ENCODE results near the gene ZBTB5. TPM values are rescaled to one million over a fixed set of nuclear protein-coding genes. Genes with fewer than 3 reads are reported as not detected.

ZBTB5 gene
- total and polyA plus RNA-seq, 2 of the 13 experiments (the other 11 are each of a cell fraction or from before 2014, with no cell fraction given) = 12.5 to 20.5 TPM

- TF ChIP-seq PCBP1 (IDR thresholded peaks at IDR 0.05; ENCODE audit: borderline replicate concordance, low read depth, low read length) (no peak), EHMT2 (IDR thresholded peaks at IDR 0.05; ENCODE audit: borderline replicate concordance, low read depth, low read length) (no peak), NCOA2 (CRISPR knock-in tag; IDR thresholded peaks at IDR 0.05) (peak; percentile 34; the same call in 1 of the 2 replicates), KLF6 (CRISPR knock-in tag; IDR thresholded peaks at IDR 0.05) (no peak), ZNF672 (CRISPR knock-in tag; IDR thresholded peaks at IDR 0.05) (no peak), HCFC1 (IDR thresholded peaks at IDR 0.05; ENCODE audit: low read depth, low read length) (no peak), FOXP4 (CRISPR knock-in tag; IDR thresholded peaks at IDR 0.05) (peak; percentile 45; the same call in 1 of the 2 replicates), NFIC (IDR thresholded peaks at IDR 0.05; ENCODE audit: low read length) (no peak), HMGXB3 (CRISPR knock-in tag; IDR thresholded peaks at IDR 0.05; ENCODE audit: borderline replicate concordance) (peak; percentile 87), ZMYM3 (CRISPR knock-in tag; IDR thresholded peaks at IDR 0.05) (peak; percentile 75), ZNF549 (CRISPR knock-in tag; IDR thresholded peaks at IDR 0.05) (no peak), ZNF12 (CRISPR knock-in tag; IDR thresholded peaks at IDR 0.05) (peak; percentile 9; the same call in 1 of the 2 replicates)
- TF ChIP-seq, protein P1, sequence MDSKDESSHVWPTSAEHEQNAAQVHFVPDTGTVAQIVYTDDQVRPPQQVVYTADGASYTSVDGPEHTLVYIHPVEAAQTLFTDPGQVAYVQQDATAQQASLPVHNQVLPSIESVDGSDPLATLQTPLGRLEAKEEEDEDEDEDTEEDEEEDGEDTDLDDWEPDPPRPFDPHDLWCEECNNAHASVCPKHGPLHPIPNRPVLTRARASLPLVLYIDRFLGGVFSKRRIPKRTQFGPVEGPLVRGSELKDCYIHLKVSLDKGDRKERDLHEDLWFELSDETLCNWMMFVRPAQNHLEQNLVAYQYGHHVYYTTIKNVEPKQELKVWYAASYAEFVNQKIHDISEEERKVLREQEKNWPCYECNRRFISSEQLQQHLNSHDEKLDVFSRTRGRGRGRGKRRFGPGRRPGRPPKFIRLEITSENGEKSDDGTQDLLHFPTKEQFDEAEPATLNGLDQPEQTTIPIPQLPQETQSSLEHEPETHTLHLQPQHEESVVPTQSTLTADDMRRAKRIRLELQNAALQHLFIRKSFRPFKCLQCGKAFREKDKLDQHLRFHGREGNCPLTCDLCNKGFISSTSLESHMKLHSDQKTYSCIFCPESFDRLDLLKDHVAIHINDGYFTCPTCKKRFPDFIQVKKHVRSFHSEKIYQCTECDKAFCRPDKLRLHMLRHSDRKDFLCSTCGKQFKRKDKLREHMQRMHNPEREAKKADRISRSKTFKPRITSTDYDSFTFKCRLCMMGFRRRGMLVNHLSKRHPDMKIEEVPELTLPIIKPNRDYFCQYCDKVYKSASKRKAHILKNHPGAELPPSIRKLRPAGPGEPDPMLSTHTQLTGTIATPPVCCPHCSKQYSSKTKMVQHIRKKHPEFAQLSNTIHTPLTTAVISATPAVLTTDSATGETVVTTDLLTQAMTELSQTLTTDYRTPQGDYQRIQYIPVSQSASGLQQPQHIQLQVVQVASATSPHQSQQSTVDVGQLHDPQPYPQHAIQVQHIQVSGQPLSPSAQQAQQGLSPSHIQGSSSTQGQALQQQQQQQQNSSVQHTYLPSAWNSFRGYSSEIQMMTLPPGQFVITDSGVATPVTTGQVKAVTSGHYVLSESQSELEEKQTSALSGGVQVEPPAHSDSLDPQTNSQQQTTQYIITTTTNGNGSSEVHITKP (CRISPR knock-in tag; IDR thresholded peaks at IDR 0.05; ENCODE audit: low read depth) = 0 out of 2 replicates have a peak, but pooled peaks have one; percentile 31
- TF ChIP-seq, protein P2, sequence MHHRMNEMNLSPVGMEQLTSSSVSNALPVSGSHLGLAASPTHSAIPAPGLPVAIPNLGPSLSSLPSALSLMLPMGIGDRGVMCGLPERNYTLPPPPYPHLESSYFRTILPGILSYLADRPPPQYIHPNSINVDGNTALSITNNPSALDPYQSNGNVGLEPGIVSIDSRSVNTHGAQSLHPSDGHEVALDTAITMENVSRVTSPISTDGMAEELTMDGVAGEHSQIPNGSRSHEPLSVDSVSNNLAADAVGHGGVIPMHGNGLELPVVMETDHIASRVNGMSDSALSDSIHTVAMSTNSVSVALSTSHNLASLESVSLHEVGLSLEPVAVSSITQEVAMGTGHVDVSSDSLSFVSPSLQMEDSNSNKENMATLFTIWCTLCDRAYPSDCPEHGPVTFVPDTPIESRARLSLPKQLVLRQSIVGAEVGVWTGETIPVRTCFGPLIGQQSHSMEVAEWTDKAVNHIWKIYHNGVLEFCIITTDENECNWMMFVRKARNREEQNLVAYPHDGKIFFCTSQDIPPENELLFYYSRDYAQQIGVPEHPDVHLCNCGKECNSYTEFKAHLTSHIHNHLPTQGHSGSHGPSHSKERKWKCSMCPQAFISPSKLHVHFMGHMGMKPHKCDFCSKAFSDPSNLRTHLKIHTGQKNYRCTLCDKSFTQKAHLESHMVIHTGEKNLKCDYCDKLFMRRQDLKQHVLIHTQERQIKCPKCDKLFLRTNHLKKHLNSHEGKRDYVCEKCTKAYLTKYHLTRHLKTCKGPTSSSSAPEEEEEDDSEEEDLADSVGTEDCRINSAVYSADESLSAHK (CRISPR knock-in tag; IDR thresholded peaks at IDR 0.05; ENCODE audit: borderline replicate concordance) = no peak
Measured at GRCh38 chr9:37417857-37418618, 47.2 kb downstream of the ZBTB5 start (continued).

Measured in HepG2 (cell line).